AG08395 (cell line): ENCODE measurements around the gene LIN7C.
"Not testable (repeated sequence)": the region's sequence is repeated elsewhere in the genome, so short reads cannot be mapped to it uniquely, and the experiment has no call there.

Source experiments
- DNase-seq: peaks from one replicate; pipeline ENCODE4 v3.0.0; 2012; ENCODE audit warnings: mixed read lengths, low spot score

LIN7C gene

DNA sequence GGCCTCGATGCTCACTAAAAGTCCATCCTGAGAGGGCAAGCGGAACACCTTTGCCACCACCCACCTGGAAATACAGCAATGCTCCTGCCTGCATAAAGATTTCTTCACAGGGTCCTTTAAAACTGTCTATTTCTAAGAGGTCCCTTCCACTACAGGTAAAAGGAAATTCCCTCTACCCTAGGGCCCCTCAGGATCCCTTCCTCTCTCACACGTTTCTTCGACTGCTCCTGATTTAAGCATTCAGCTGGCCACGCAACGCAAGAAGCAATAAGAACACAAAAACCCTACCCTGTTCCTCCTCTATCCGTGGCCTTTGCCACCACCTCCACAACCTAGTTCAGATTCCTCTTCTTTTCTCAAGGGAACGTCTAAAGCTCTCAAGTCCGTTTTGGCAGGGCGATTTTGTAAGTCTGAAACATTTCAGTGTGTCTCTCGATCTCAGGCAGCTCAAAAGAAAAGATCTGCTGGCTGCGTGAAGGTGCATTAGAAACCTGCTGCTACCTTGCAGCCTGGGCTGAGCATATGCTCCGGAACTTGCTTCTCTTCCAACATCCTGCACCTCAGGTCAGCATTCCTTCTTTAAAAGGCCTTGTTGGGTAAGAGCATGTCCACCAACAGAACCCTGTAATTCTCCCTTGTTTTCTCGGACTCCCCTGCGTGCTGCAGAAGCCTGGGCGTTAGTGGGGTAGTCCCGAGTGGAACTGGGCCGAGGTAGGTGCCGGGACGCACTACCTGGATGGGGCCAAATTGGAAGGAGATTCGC lies 35.6 kb downstream of the LIN7C start:
- no peak for DNase-seq

DNA sequence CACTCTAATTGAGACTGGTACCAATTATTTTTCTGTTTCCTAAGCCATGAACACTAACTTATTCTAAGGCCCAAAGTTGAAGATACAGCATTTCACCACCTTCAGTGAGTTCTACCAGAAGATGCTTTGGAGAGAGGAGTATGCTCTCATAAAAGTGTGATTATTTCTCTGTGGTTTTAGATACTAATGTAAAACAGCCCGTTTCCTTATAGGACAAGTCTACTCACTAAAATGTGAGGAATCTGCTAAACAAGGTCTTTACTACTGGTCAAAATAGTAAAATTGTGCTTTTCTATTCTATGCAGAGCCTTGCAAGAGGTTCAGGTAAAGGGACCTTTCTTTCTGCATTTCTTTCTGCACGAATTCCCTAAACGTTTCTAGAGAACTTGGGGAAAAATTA lies 36.4 kb downstream of the LIN7C start:
- DNase-seq, result no peak

- no peak for DNase-seq
Observed at GRCh38 chr11:27468995-27469695, 37.4 kb downstream of the LIN7C start.

DNA sequence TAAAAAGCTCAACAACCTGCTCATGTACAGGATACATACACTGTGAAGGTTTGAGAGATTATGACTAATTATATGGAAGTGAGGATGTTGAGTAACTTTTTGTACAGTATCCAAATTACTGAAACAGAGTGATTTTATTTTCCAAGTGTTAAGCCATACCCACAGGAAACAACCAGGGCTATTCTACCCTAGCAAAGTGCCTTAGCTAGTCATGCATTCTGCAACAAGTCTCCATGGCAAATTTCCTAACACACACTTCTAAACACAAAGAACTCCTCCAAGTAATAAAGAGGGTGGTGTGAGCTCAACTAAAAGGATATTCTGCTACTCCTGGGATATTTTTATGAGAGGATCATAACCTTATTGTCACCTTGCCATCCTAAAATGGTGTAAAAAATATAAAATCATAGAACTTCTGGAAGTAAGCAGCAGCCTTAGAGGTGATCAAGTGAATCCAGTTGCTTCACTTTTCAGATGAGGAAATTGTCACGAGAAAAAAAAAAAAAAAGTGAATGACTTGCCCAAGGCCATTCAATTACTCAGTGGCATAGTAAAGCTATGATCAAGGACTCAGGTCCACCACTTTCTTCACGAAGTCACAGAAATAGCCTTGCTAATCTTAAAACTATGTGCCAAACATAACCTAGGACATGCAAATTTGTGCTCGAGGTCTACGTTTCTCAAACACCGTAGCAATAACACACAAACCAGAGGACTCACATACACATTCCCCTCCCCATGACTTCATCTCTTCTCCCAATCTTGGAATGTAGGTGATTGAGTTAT lies 38.2 kb downstream of the LIN7C start:
- peak; percentile 71 for DNase-seq

GRCh38 chr11:27467181-27467913 lies 39.2 kb downstream of the LIN7C start:
- DNase-seq, result no peak

GRCh38 chr11:27466363-27466762 lies 40.2 kb downstream of the LIN7C start:
- DNase-seq, result no peak

DNA sequence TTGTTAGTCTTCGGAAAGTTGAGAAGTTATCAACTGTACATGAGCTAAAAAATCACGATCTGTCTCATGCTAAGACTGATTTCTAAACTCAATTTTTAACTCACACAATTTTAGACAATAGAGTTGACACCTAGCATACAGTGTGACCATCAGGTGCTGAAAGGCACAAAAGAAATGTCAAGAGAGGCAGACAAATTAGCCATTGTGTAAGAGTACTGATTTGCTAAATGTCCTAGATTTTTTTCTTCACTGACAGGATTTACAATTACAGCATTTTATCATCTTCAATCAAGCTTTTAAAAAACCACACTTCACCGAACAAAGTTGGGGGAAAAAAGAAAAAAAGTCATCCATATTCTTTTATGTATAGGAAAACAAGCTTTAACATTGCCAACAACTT lies 40.9 kb downstream of the LIN7C start:
- DNase-seq, result no peak

GRCh38 chr11:27464909-27465308 lies 41.7 kb downstream of the LIN7C start:
- DNase-seq, result no peak

- DNase-seq, result no peak
Observed at GRCh38 chr11:27464289-27464696, 42.3 kb downstream of the LIN7C start.

DNA sequence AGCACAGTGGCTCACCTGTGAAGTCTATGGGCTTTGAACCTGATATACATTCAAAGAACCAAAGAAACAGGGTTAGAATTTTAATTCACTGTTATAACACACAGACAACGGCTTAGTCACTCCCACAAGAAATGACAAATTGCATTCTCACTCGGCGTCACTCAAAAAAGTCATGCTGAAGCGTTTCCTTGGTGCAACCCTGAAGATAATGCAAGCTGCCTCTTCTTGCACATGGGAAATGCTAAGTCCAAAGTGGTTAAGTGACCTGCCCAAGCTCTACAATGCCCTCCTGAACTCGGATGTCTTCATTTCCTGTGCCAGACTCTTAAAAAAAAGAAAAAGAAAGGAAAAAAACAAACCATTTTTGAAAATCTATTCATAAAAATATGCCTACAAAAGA lies 44.0 kb downstream of the LIN7C start:
- DNase-seq, result no peak

GRCh38 chr11:27460158-27460978 lies 46.2 kb downstream of the LIN7C start:
- no peak for DNase-seq

DNA sequence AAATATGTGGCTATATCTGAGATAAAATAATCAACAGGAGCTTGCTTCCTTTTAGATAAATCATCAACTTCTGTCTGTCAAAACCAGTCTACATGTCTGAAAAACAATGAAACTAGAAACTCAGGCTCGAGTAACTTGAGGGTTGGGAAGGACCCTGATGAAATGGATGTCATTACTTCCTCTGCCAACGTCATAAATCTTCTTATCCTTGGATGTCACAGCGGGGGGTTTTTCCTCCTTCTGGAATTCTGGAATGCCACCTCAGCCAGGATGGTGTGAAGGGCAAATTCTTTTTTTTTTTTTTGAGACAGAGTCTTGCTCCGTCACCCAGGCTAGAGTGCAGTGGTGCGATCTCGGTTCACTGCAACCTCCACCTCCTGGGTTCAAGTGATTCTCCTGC lies 47.4 kb downstream of the LIN7C start:
- DNase-seq, result no peak

- no peak for DNase-seq
Observed at GRCh38 chr11:27458182-27458581, 48.4 kb downstream of the LIN7C start.

GRCh38 chr11:27456795-27457329 lies 49.7 kb downstream of the LIN7C start:
- no peak for DNase-seq

DNA sequence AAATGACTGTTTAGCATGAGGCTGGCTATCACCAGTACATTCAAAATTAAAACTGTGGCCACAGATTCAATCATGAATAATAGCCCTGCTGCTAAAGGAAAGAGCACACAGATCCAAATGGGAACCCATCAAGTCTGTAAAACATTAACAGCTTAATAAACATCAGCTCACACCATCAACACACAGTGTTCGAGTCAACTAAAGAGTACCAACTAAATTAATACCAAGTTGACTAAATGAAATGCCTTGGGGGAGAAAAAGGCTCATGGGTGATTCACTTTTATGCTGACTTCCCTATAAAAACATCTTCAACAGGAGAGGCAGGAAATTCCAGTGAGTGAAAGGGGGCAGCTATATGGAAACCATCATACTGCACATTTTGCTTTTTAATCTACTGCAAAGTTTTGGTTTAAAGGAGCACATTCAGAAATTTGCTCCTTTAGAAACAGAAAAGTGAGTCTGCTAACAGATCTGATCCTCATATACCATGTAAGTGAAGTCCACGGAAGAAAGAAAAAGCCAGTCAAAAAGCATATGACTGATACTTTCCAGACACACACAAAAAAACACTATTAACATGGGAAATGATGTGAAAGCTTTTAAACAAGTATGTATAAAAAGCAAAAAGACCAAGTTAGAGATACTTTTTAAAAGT lies 50.3 kb downstream of the LIN7C start:
- DNase-seq, result peak; percentile 51

GRCh38 chr11:27455667-27456066 lies 50.9 kb downstream of the LIN7C start:
- no peak for DNase-seq

DNA sequence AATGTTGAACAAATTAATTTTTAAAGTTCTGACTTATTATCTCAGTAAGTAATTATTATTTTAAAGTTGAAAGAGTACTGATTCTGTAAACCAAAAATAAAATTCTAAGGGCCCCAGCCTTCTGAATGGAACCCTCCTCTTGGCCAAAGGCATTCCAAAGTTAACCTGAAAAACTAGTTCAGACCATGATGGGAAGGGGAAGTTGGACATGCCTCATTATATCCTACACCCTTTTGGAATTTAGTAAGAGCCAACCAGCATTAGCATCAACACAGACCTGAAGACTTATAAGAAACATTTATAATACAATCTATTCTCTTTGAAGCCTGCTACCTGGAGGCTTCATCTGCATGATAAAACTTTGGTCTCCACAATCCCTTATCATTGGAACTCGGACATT lies 52.9 kb downstream of the LIN7C start:
- DNase-seq, result no peak

GRCh38 chr11:27452147-27452546 lies 54.4 kb downstream of the LIN7C start:
- DNase-seq, result no peak

GRCh38 chr11:27451244-27451965 lies 55.2 kb downstream of the LIN7C start:
- no peak for DNase-seq

GRCh38 chr11:27448184-27448540 lies 58.4 kb downstream of the LIN7C start:
- not testable (repeated sequence) for DNase-seq
